Naive B cell (primary cell): Measurements from ENCODE around the gene ATP5F1D. TPM values are rescaled to one million over a fixed set of nuclear protein-coding genes. Genes with fewer than 3 reads are reported as not detected.

Source experiments
- polyA plus RNA-seq, 6 donors: library from polyadenylated mRNA; unstranded; fragments of 300-500 nt; fragmentation: Illumina TruSeq; gene quantifications; one replicate each; pipeline ENCODE4 v1.2.3, GENCODE V29; 2021; ENCODE audit warnings: low read depth in 6 of 6

ATP5F1D gene
- polyA plus RNA-seq, 6 donors from 2014 or later = 132 to 222 (median 199) TPM

Other genes with a start within 250 kb of the ATP5F1D start
- not detected for gene GRIN3B, start 241.3 kb upstream of the ATP5F1D start, polyA plus RNA-seq
- 10 to 100 TPM; 37.2 to 75.5 (median 49.5) TPM for gene TMEM259, start 220.6 kb upstream of the ATP5F1D start, polyA plus RNA-seq
- not detected for gene RNU6-2, start 220.2 kb upstream of the ATP5F1D start, polyA plus RNA-seq
- 100 to 1,000 TPM; 408 to 648 (median 492) TPM for gene CNN2, start 215.1 kb upstream of the ATP5F1D start, polyA plus RNA-seq
- gene ABCA7, start 201.6 kb upstream of the ATP5F1D start, polyA plus RNA-seq = 10 to 100 TPM in 4 of 6 donors, 1 to 10 TPM in 2; 9.4 to 22.5 (median 11.1) TPM
- gene ARHGAP45, start 174.6 kb upstream of the ATP5F1D start, polyA plus RNA-seq = 100 to 1,000 TPM; 181 to 432 (median 210) TPM
- gene POLR2E, start 146.4 kb upstream of the ATP5F1D start, polyA plus RNA-seq = 100 to 1,000 TPM; 134 to 205 (median 174) TPM
- gene GPX4, start 137.8 kb upstream of the ATP5F1D start, polyA plus RNA-seq = 100 to 1,000 TPM; 235 to 356 (median 314) TPM
- 1 to 10 TPM in 4 of 6 donors, under 1 TPM in 2; 0.78 to 2.3 (median 1.3) TPM for gene SBNO2, start 67.5 kb upstream of the ATP5F1D start, polyA plus RNA-seq
- 10 to 100 TPM; 11.5 to 28.1 (median 15.7) TPM for gene STK11, start 36.0 kb upstream of the ATP5F1D start, polyA plus RNA-seq
- not detected for gene CBARP, start 3.7 kb upstream of the ATP5F1D start, polyA plus RNA-seq
- 1 to 10 TPM in 5 of 6 donors, under 1 TPM in 1; 0.78 to 5.5 (median 2.7) TPM for gene MIDN, start 6.8 kb downstream of the ATP5F1D start, polyA plus RNA-seq
- 100 to 1,000 TPM; 253 to 449 (median 334) TPM for gene CIRBP, start 27.6 kb downstream of the ATP5F1D start, polyA plus RNA-seq
- gene FAM174C, start 33.8 kb downstream of the ATP5F1D start, polyA plus RNA-seq = 10 to 100 TPM; 48.9 to 80.0 (median 64.7) TPM
- gene EFNA2, start 44.1 kb downstream of the ATP5F1D start, polyA plus RNA-seq = not detected
- 100 to 1,000 TPM; 201 to 230 (median 209) TPM for gene NDUFS7, start 142.2 kb downstream of the ATP5F1D start, polyA plus RNA-seq
- 10 to 100 TPM; 14.4 to 24.6 (median 15.7) TPM for gene GAMT, start 159.8 kb downstream of the ATP5F1D start, polyA plus RNA-seq
- gene DAZAP1, start 165.8 kb downstream of the ATP5F1D start, polyA plus RNA-seq = 1 to 10 TPM; 3.6 to 7.5 (median 6.2) TPM
- 1,000 to 10,000 TPM; 2,496 to 3,315 (median 3,022) TPM for gene RPS15, start 196.6 kb downstream of the ATP5F1D start, polyA plus RNA-seq
- gene APC2, start 208.4 kb downstream of the ATP5F1D start, polyA plus RNA-seq = under 1 TPM in 1 of 6 donors, not detected in 5; 0.03 TPM
- 10 to 100 TPM; 39.0 to 78.2 (median 46.9) TPM for gene C19orf25, start 237.5 kb downstream of the ATP5F1D start, polyA plus RNA-seq
- gene PCSK4, start 248.6 kb downstream of the ATP5F1D start, polyA plus RNA-seq = under 1 TPM in 1 of 6 donors, not detected in 5; 0.09 TPM
- gene REEP6, start 249.4 kb downstream of the ATP5F1D start, polyA plus RNA-seq = 1 to 10 TPM in 2 of 6 donors, under 1 TPM in 4; 0.72 to 1.4 (median 0.90) TPM